Loucy (cell line): ENCODE data around the gene NPM1.
"Not testable (repeated sequence)": the region's sequence is repeated elsewhere in the genome, so short reads cannot be mapped to it uniquely, and the experiment has no call there.

Experiments
- H2AFZ ChIP-seq: fragments of 200-600 bp; sonication (generic); 2 replicates; pipeline ENCODE4 v1.6.0; 2016; ENCODE audit warnings: antibody characterized with exemption, mild to moderate bottlenecking, low read length, moderate library complexity
- H3F3A ChIP-seq: fragments of 200-600 bp; 2 replicates; pipeline ENCODE4 v1.6.0; 2016; ENCODE audit warnings: antibody characterized with exemption, low read depth, mild to moderate bottlenecking
- H3K27me3 ChIP-seq: fragments of 200-600 bp; sonication (generic); 2 replicates; pipeline ENCODE4 v1.6.1; 2014; ENCODE audit warnings: low read length, mild to moderate bottlenecking; ENCODE audit not compliant: insufficient read depth, poor library complexity, severe bottlenecking
- H3K36me3 ChIP-seq: fragments of 200-600 bp; sonication (generic); 2 replicates; pipeline ENCODE4 v1.6.1; 2016; ENCODE audit warnings: low read length; ENCODE audit not compliant: insufficient read depth
- H3K4me1 ChIP-seq: fragments of 200-600 bp; sonication (generic); 2 replicates; pipeline ENCODE4 v1.5.1; 2014; ENCODE audit warnings: low read length, mild to moderate bottlenecking; ENCODE audit not compliant: insufficient read depth, poor library complexity, severe bottlenecking
- H3K4me2 ChIP-seq: fragments of 200-600 bp; sonication (generic); 2 replicates; pipeline ENCODE4 v1.6.0; 2014; ENCODE audit warnings: antibody characterized with exemption, low read length, low read depth, mild to moderate bottlenecking; ENCODE audit not compliant: poor library complexity, severe bottlenecking
- H3K4me3 ChIP-seq: fragments of 200-600 bp; sonication (generic); 2 replicates; pipeline ENCODE4 v1.5.1; 2014; ENCODE audit warnings: low read length, mild to moderate bottlenecking, mixed read lengths; ENCODE audit not compliant: poor library complexity, severe bottlenecking
- H3K79me2 ChIP-seq: fragments of 200-600 bp; sonication (generic); 2 replicates; pipeline ENCODE4 v1.6.1; 2014; ENCODE audit warnings: low read length; ENCODE audit not compliant: insufficient read depth
- H3K9ac ChIP-seq: fragments of 200-600 bp; sonication (generic); 2 replicates; pipeline ENCODE4 v1.6.0; 2014; ENCODE audit warnings: mild to moderate bottlenecking, low read depth, low read length, moderate library complexity; ENCODE audit not compliant: poor library complexity, severe bottlenecking
- H3K9me2 ChIP-seq: fragments of 200-600 bp; sonication (generic); replicated peaks from 2 replicates; pipeline ENCODE4 v1.6.1; 2016; ENCODE audit warnings: low read depth, low read length, mixed read lengths
- H3K9me3 ChIP-seq: fragments of 200-600 bp; sonication (generic); 2 replicates; pipeline ENCODE4 v1.6.1; 2014; ENCODE audit warnings: mild to moderate bottlenecking, antibody characterized with exemption, low read length, low read depth; ENCODE audit not compliant: insufficient read depth
- H4K20me1 ChIP-seq: fragments of 200-600 bp; sonication (generic); 2 replicates; pipeline ENCODE4 v1.6.0; 2014; ENCODE audit warnings: antibody characterized with exemption, low read length, mild to moderate bottlenecking; ENCODE audit not compliant: insufficient read depth, poor library complexity, severe bottlenecking
- CTCF ChIP-seq: fragments of 200-600 bp; sonication (generic); conservative IDR thresholded peaks from 2 replicates; pipeline ENCODE4 v1.5.1; 2014; ENCODE audit warnings: mild to moderate bottlenecking, antibody characterized with exemption, low read length
- EZH2phosphoT487 ChIP-seq: fragments of 200-600 bp; IDR thresholded peaks from 2 replicates; pipeline ENCODE4 v1.6.1; 2018; ENCODE audit warnings: antibody characterized with exemption, mild to moderate bottlenecking, moderate library complexity, borderline replicate concordance

The NPM1 gene

GRCh38 chr5:171379961-171380360 is 7.7 kb upstream of the NPM1 start:
- Histone ChIP-seq H2AFZ (no peak overlapping the region), H4K20me1 (no peaks in the 10 kb centered on the region), H3K9me3 (no peaks in the 10 kb centered on the region), H3K4me1 (no peaks in the 10 kb centered on the region), H3K4me3 (no peak overlapping the region), H3K4me2 (no peak overlapping the region), H3K9ac (no peak overlapping the region), H3K27me3 (no peaks in the 10 kb centered on the region), H3K36me3 (no peaks in the 10 kb centered on the region), H3K9me2 (no peaks in the 10 kb centered on the region), H3F3A (no peaks in the 10 kb centered on the region), H3K79me2 (no peaks in the 10 kb centered on the region)
- TF ChIP-seq EZH2phosphoT487 = no peak
- TF ChIP-seq CTCF = no peak

GRCh38 chr5:171384416-171384815 is 3.2 kb upstream of the NPM1 start:
- not testable (repeated sequence) for H3K4me2 ChIP-seq, H3K27me3 ChIP-seq, H3K9ac ChIP-seq

GRCh38 chr5:171384999-171385398 is 2.6 kb upstream of the NPM1 start:
- not testable (repeated sequence) for H3K9me3 ChIP-seq, H3K4me2 ChIP-seq, H3K9me2 ChIP-seq, H3K4me3 ChIP-seq, H2AFZ ChIP-seq, H3F3A ChIP-seq, H3K36me3 ChIP-seq, H3K27me3 ChIP-seq, H3K4me1 ChIP-seq, H3K9ac ChIP-seq
- H4K20me1 ChIP-seq = peaks cover 22% of the 10 kb centered on the region
- H3K79me2 ChIP-seq = peaks cover 23% of the 10 kb centered on the region

More at GRCh38 chr5:171384416-171384815, 3.2 kb upstream of the NPM1 start:
- H3K9me3 ChIP-seq, H2AFZ ChIP-seq, H3K9me2 ChIP-seq, H3K4me1 ChIP-seq, H3K4me3 ChIP-seq, H3K36me3 ChIP-seq, H3F3A ChIP-seq: not testable (repeated sequence)
- Histone ChIP-seq H4K20me1 (peaks cover 16% of the 10 kb centered on the region), H3K79me2 (peaks cover 18% of the 10 kb centered on the region)

- H4K20me1 ChIP-seq = peaks cover 34% of the 10 kb centered on the region
- no peaks in the 10 kb centered on the region for H3F3A ChIP-seq
- TF ChIP-seq CTCF = no peak
- no peak for TF ChIP-seq EZH2phosphoT487
- no peak overlapping the region for H3K4me3 ChIP-seq
- peaks cover 9% of the 10 kb centered on the region; the same call in 1 of the 2 replicates for H3K36me3 ChIP-seq
- peak overlapping the region; percentile 90 for H3K4me2 ChIP-seq
- no peak overlapping the region for H3K9ac ChIP-seq
- peaks cover 35% of the 10 kb centered on the region for H3K79me2 ChIP-seq
- no peak overlapping the region for H2AFZ ChIP-seq
- H3K9me3 ChIP-seq = no peaks in the 10 kb centered on the region
- peaks cover 13% of the 10 kb centered on the region for H3K4me1 ChIP-seq
- no peaks in the 10 kb centered on the region for H3K9me2 ChIP-seq
- no peaks in the 10 kb centered on the region for H3K27me3 ChIP-seq
Observed at GRCh38 chr5:171386006-171386671, 1.5 kb upstream of the NPM1 start.
